ENCODE results near the gene APCDD1L. TPM values are rescaled to one million over a fixed set of nuclear protein-coding genes. Genes with fewer than 3 reads are reported as not detected.

The APCDD1L gene
- total RNA-seq, 2 experiments from 2014 or later: not detected

GRCh38 chr20:58523072-58523970, 8.1 kb upstream of the APCDD1L start:
- no peak overlapping the region for H3K27ac Mint-ChIP-seq
- no peaks in the 10 kb centered on the region for H3K4me1 Mint-ChIP-seq (ENCODE audit: low read depth)
- no peak overlapping the region for H3K4me3 ChIP-seq (ENCODE audit: low read length)
- H3K27me3 Mint-ChIP-seq: peaks cover 1% of the 10 kb centered on the region
- ATAC-seq (ENCODE audit: poor library complexity): no peak
- no peaks in the 10 kb centered on the region for H3K27me3 ChIP-seq (ENCODE audit: control insufficient read depth in 1 of 2, insufficient read depth in 2 of 2, low read length in 2 of 2)
- no peaks in the 10 kb centered on the region for H3K36me3 ChIP-seq (ENCODE audit: insufficient read depth, low read length)
- H3K27ac ChIP-seq (ENCODE audit: low read depth in 1 of 2, low read length in 2 of 2): no peak overlapping the region
- CTCF ChIA-PET: no interaction called here
- H3K4me1 ChIP-seq (ENCODE audit: insufficient read depth, low read length): no peaks in the 10 kb centered on the region
- DNase-seq: no peak
- peaks cover 3% of the 10 kb centered on the region for H3K9me3 Mint-ChIP-seq
- intact Hi-C loops (cut with DNase I, micrococcal nuclease): loop anchor here in 1 of 2 experiments (10.0 kb wide), 1 partner anchor 59 kb away; no protein-coding TSS in a partner anchor
- TF ChIP-seq CTCF (IDR thresholded peaks at IDR 0.05): no peak
- POLR2A ChIA-PET: no interaction called here
- H3K4me3 Mint-ChIP-seq: no peak overlapping the region
- H3K9me3 ChIP-seq (ENCODE audit: control insufficient read depth in 1 of 2, insufficient read depth in 1 of 2, low read length in 2 of 2): peaks cover 11 to 12% of the 10 kb centered on the region in 2 experiments
- no peaks in the 10 kb centered on the region for H3K36me3 Mint-ChIP-seq (ENCODE audit: low read depth)

- ATAC-seq (ENCODE audit: poor library complexity) (no peak), DNase-seq (no peak)
- Mint-ChIP-seq H3K4me1 (ENCODE audit: low read depth) (no peaks in the 10 kb centered on the region), H3K36me3 (ENCODE audit: low read depth) (no peaks in the 10 kb centered on the region), H3K9me3 (peaks cover 3% of the 10 kb centered on the region), H3K27me3 (peaks cover 8% of the 10 kb centered on the region), H3K27ac (no peak overlapping the region), H3K4me3 (no peak overlapping the region)
- Histone ChIP-seq H3K27ac (ENCODE audit: low read depth in 1 of 2, low read length in 2 of 2) (no peak overlapping the region), H3K9me3 (ENCODE audit: control insufficient read depth in 1 of 2, insufficient read depth in 1 of 2, low read length in 2 of 2) (peaks cover 11% of the 10 kb centered on the region in 2 experiments), H3K4me3 (ENCODE audit: low read length) (no peak overlapping the region), H3K36me3 (ENCODE audit: insufficient read depth, low read length) (no peaks in the 10 kb centered on the region), H3K4me1 (ENCODE audit: insufficient read depth, low read length) (no peaks in the 10 kb centered on the region), H3K27me3 (ENCODE audit: control insufficient read depth in 1 of 2, insufficient read depth in 2 of 2, low read length in 2 of 2) (no peaks in the 10 kb centered on the region)
- intact Hi-C loops (cut with DNase I, micrococcal nuclease): loop anchor here in 1 of 2 experiments (10.0 kb wide), 1 partner anchor 58 kb away; no protein-coding TSS in a partner anchor
- CTCF ChIA-PET: no interaction called here
- POLR2A ChIA-PET: no interaction called here
- TF ChIP-seq CTCF (IDR thresholded peaks at IDR 0.05): no peak
These were observed 7.5 kb upstream of the APCDD1L start for GRCh38 chr20:58522666-58523065.

- Histone ChIP-seq H3K4me1 (ENCODE audit: insufficient read depth, low read length) (no peaks in the 10 kb centered on the region), H3K27ac (ENCODE audit: low read depth in 1 of 2, low read length in 2 of 2) (no peak overlapping the region), H3K9me3 (ENCODE audit: control insufficient read depth in 1 of 2, insufficient read depth in 1 of 2, low read length in 2 of 2) (peaks cover 8 to 11% of the 10 kb centered on the region in 2 experiments), H3K36me3 (ENCODE audit: insufficient read depth, low read length) (no peaks in the 10 kb centered on the region), H3K27me3 (ENCODE audit: control insufficient read depth in 1 of 2, insufficient read depth in 2 of 2, low read length in 2 of 2) (no peaks in the 10 kb centered on the region), H3K4me3 (ENCODE audit: low read length) (no peak overlapping the region)
- ChIA-PET CTCF (no interaction called here), POLR2A (no interaction called here)
- H3K27ac Mint-ChIP-seq: no peak overlapping the region
- no peak for TF ChIP-seq CTCF (IDR thresholded peaks at IDR 0.05)
- no peak overlapping the region for H3K4me3 Mint-ChIP-seq
- no peaks in the 10 kb centered on the region for H3K4me1 Mint-ChIP-seq (ENCODE audit: low read depth)
- peaks cover 3% of the 10 kb centered on the region for H3K9me3 Mint-ChIP-seq
- no peak for ATAC-seq (ENCODE audit: poor library complexity)
- no peaks in the 10 kb centered on the region for H3K36me3 Mint-ChIP-seq (ENCODE audit: low read depth)
- intact Hi-C loops (cut with DNase I, micrococcal nuclease): loop anchor here in 1 of 2 experiments (10.0 kb wide), 1 partner anchor 57 kb away; no protein-coding TSS in a partner anchor
- DNase-seq: no peak
- peaks cover 17% of the 10 kb centered on the region for H3K27me3 Mint-ChIP-seq
These were observed 6.6 kb upstream of the APCDD1L start for GRCh38 chr20:58521763-58522162.

Measured in CD4-positive, alpha-beta T cell (primary cell).